Amygdala (tissue), 56 donors: ENCODE measurements around the gene THSD7A.

Experiments used
- DNase-seq, 56 donors: peaks; one replicate each; lab custom pipeline; 2025; lab: John Stamatoyannopoulos, UW

The THSD7A gene

DNA sequence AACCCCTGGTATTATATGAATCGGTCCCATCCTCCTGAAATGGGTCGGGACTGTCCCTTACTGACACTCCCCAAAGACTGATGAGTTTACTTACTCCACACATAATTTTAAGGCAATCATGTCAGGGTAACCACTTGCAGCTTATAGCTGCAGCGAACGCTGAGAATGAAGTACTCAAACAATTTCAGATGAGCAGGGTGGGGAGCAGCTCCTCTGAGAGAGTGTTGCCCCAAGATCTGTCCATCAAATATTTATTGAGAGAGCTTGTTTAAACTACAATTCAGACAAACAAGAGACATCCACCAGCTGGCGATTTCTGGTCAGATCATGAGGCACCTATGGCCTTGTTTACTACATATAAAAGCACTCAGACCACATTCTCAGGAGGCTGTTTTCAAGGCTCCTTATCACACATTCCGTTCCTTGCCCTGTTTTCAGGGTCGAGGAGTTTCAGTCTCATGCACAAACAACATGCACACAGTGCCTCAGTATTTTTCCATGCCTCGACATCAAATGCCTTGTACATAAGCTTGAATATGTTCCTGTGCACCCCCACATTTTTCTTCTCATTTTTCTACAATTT, 80.1 kb downstream of the THSD7A start:
- no peak for DNase-seq

- no peak for DNase-seq
Observed at GRCh38 chr7:11751315-11751714, 80.7 kb downstream of the THSD7A start.

DNA sequence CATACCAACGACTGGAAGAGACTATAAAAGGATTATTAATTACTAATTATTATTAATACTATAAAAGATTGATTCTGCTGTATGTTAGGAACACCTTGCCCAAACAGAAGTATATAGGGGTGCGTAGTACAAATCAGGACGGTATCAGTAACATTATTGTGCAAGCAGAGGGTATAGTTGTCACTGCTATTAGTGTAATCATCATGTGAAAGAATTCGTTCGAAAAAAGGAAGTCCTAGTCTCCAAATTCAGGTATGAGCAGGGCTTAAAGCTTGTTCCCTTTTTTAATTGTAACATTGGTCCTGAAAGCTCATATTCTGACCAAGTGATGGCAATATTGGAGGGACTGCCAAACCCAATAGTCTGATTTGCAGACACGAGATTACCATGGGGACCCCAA, 81.8 kb downstream of the THSD7A start:
- no peak for DNase-seq

DNA sequence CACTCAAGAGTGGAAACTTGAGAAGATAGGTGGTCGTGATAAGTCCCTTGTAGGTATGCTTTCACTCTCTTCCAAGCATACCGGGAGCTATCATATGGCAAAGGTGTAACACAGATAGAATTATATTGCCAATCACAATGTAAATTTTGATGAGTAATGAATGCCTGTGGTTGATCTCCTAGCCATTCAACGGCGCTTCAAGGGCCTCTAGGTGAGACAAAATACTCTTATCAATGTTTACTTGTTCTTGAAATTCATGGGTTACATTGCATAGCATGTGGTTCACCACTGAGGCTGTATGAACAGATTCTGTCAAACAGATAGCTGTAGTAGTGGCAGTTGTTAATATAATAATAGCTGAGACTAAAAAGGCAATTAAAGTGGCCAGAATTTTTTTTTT, 82.4 kb downstream of the THSD7A start:
- no peak for DNase-seq

DNA sequence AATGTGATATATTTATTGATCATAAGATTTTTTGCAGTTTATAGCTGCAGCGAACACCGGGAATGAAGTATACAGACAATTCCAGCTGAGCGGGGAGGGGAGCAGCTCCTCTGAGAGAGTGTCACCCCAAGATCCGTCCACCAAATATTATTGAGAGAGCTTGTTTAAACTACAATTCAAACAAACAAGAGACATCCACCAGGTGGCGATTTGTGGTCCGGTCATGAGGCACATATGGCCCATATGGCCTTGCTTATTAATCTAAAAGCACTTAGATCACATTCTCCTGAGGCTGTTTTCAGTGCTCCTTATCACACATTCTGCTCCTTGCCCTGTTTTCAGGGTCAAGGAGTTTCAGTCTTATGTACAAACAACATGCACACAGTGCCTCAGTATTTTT, 83.1 kb downstream of the THSD7A start:
- DNase-seq, result no peak

- no peak for DNase-seq
Observed at GRCh38 chr7:11747715-11748485, 84.1 kb downstream of the THSD7A start.

GRCh38 chr7:11746591-11746990, 85.4 kb downstream of the THSD7A start:
- no peak for DNase-seq

DNA sequence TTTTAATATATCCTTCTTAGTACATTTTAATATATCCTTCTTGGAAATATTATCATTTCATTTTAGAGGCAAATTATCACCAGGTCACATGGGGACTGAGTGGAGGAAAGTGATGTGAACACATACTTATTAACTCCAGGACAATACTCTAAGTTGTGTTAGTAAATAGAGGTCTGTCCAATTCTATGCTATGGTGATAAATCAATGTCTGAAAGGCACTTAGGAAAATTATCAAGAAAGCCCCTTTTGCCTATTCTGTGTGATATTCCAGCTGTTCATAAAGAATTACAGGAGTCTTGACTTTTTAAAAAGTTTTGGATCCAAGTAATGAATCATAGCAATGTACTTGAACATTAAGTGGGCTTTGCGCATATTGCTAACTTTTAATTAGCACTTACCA, 88.5 kb downstream of the THSD7A start:
- DNase-seq, result no peak

DNA sequence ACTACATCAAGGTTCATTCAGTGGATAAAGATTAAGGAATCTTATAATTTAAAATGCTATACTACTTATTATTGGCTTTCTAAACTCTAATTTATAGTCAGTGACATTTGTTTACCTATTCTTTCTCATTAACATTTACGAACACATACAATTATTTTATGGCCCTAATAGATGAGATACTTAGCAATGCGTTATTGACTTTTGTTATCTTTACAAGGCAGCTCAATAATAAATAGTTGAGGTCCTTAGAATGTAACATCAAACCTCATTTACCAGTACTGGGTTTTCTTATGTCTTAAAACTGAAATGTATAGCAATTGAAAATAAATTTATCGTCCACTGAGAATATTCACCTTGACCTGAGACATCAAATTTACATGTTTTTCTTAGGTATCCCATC, 89.0 kb downstream of the THSD7A start:
- no peak for DNase-seq

DNA sequence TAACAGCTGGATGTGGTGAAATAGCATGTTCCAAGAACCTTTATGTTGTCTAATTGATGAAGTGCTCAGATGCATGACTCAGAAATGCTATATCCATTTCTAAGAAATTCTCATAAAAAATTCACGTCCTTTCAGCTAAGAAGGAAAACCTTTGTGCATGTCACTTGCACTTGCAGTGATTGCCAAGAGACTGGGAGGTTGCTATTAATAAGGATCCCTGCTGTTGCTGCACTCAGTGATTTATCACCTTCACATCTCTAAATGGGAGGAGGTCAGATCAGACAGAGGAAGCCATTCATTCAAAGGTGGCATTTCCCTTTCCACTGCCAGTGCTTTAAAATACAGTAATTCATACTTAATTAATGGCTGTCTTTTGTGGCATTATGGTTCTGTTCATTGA, 89.5 kb downstream of the THSD7A start:
- no peak for DNase-seq

DNA sequence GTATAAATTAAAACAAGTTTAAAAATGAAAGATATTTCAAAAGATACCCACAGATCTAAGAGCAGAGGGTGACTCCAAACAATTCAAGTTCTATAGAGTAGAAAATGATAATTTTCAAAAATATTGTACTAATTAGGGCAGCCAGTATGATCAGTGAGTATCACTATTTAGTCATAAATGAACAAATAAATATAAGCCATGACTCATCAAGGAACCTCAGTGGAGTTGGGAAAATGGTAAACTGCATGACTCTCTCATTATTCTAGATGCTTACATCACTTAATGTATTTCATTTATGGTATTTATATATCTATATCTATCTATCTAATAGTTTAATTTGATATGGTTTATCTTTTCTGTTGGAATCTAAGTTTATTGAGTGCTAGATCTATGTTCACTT, 94.3 kb downstream of the THSD7A start:
- no peak for DNase-seq

DNA sequence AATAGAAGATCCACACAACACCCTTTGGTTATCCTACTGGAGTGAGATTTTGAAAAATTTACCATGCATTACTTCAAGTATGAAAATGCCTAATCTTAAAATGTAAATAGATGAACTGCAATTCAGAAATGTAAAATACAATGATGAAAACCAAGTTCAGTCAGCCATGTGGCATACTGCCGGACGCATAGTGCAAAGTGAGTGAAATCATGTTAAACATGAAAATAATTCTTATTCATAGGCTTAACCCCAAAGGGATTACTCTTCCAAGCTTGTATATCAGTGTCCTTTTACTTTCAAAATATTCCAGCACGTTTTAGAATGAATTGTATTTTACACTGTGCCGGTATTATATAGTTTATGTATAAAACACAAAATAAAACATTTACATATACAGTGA, 99.8 kb downstream of the THSD7A start:
- DNase-seq, result no peak

- DNase-seq, result no peak
Observed at GRCh38 chr7:11730725-11731124, 101.3 kb downstream of the THSD7A start.

- DNase-seq, result no peak
Observed at GRCh38 chr7:11727864-11728263, 104.1 kb downstream of the THSD7A start.

DNA sequence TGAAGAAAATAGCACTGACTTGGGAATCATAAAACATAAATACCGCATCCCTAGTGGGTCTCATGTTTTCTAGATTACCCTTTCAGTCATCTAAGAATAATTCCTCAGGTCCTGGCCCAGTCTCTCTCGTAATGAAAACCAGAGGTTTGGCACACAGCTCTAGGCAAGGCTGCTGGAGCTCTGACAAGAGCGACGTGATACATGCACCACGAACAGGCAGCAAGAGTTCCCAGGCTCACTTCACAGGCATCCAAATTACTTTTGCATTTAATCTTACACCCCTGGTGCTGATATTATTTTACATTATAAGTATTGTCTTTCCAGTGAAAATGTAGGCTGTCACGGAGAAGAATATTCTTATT, 105.2 kb downstream of the THSD7A start:
- DNase-seq, result peak in 1 of 56 donors; percentile 0

- no peak for DNase-seq
Observed at GRCh38 chr7:11726001-11726793, 105.8 kb downstream of the THSD7A start.

DNA sequence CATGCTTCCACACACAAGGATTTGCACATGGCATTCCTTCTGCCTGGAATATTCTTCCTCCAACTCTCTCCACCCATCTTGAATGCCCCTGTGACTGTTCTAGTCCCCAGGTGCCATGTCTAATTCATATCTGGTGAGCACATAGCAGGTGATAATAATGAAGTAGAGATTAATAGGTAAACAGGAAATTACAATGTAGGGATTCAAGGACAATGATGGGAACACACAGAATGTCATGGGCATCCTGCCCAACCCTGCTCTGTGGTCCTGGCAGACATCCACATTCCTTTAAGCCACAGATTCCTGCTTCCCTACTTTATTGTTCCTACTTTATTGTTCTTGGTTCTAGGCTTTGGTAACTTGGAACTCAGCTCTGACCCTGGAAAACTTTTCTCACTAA, 115.8 kb downstream of the THSD7A start:
- no peak for DNase-seq

DNA sequence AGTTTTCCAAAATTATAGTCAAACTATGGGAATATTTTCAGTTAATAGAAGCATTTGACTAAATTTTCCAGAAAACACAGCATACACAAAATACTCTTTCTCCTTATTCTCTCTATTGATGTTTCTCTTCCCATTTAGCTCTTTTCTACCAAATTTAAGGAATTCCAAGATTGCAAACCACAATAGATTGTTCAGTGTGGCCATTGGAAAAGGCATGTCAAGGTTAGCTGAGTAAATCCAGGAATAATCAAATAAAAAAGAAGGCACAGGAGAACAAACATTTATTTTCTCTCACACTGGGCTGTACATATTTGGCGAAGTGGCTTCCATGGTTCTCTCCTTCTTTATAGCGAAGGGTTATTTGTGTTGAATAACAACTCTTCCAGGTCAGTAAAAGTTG, 117.3 kb downstream of the THSD7A start:
- no peak for DNase-seq

GRCh38 chr7:11714205-11714604, 117.8 kb downstream of the THSD7A start:
- no peak for DNase-seq

DNA sequence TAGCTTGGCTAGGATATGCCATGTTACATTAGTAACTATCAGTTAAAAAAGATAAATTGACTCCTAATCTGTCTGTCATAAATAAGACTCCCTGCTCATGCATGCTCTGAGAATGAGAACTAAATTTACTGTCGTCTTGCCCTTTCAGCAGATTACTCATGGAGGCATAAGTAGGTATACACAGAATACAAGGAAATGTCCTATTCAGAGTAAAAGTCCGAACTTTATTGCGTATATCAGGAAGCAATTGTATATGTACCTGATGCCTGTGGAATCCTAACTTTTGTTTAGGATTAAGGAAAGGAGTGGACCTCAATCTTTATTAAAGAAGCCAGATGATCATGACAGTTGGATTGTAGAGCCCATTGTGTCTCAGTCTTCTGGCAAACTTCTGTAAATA, 118.6 kb downstream of the THSD7A start:
- no peak for DNase-seq

DNA sequence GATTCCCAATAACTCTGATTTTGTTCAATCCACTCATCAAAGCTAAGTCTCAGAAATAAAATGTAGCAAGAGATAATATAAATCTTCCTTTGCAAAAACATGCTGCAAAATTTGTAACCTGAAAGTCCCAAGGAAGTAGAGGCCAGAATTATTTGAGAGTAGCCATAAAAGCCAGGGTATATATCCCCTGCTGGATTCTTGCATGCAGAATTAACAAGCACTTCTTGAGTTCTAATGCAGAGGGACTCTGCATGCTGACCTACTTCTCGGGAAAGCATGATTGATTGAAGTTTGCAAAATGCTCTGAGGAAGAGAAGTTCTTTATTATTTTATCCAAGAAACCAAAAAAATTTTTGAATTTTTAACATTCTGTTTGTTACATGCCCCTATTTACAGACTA, 121.6 kb downstream of the THSD7A start:
- DNase-seq, result no peak

- no peak for DNase-seq
Observed at GRCh38 chr7:11709196-11709595, 122.8 kb downstream of the THSD7A start.
